Measurements from ENCODE around the gene CHD8. TPM values are rescaled to one million over a fixed set of nuclear protein-coding genes. Genes with fewer than 3 reads are reported as not detected.
A peak's percentile ranks its signal among the peaks of the same experiment; 100 is the strongest.

CHD8 gene
- total and polyA plus RNA-seq, 2 experiments from 2014 or later: 21.2 to 35.9 TPM

GRCh38 chr14:21356511-21356910 lies 99.4 kb downstream of the CHD8 start:
- Histone ChIP-seq H3K4me3 (no peak overlapping the region), H3F3A (ENCODE audit: insufficient read depth) (no peaks in the 10 kb centered on the region; the same call in 1 of the 2 replicates), H3K79me2 (ENCODE audit: insufficient read depth) (no peaks in the 10 kb centered on the region), H4K20me1 (ENCODE audit: insufficient read depth) (no peaks in the 10 kb centered on the region), H3K9ac (no peak overlapping the region; the same call in 1 of the 2 replicates), H3K4me2 (ENCODE audit: unreplicated experiment) (no peak overlapping the region), H3K4me1 (ENCODE audit: insufficient read depth) (no peaks in the 10 kb centered on the region), H3K9me2 (ENCODE audit: insufficient read depth) (no peaks in the 10 kb centered on the region), H3K9me3 (ENCODE audit: low read depth) (no peaks in the 10 kb centered on the region), H3K36me3 (ENCODE audit: low read depth) (peaks cover 86% of the 10 kb centered on the region), H3K27me3 (replicated peaks; ENCODE audit: insufficient read depth) (no peaks in the 10 kb centered on the region), H2AFZ (no peak overlapping the region), H3K27ac (no peak overlapping the region)
- WGBS, 2 experiments (ENCODE audit: low coverage in 1 of 2, low lambda C conversion rate in 2 of 2, missing lambda C conversion rate in 2 of 2): 96 to 99% methylated on average over 4 of the region's 4 CpGs
- TF ChIP-seq EZH2phosphoT487 (IDR thresholded peaks at IDR 0.05; ENCODE audit: insufficient read depth, low read depth) (no peak), EZH2 (IDR thresholded peaks at IDR 0.05; ENCODE audit: insufficient read depth, poor library complexity, severe bottlenecking) (no peak)
- in situ Hi-C loops (cut with MboI): no loop called here
- no peak for DNase-seq

GRCh38 chr14:21352587-21352986 lies 103.3 kb downstream of the CHD8 start:
- Histone ChIP-seq H3K9me3 (ENCODE audit: low read depth) (no peaks in the 10 kb centered on the region), H3K27ac (no peak overlapping the region), H3K4me3 (no peak overlapping the region), H3K27me3 (replicated peaks; ENCODE audit: insufficient read depth) (no peaks in the 10 kb centered on the region), H3K9me2 (ENCODE audit: insufficient read depth) (no peaks in the 10 kb centered on the region), H3K79me2 (ENCODE audit: insufficient read depth) (no peaks in the 10 kb centered on the region), H3F3A (ENCODE audit: insufficient read depth) (peaks cover 6% of the 10 kb centered on the region; the same call in 1 of the 2 replicates), H2AFZ (no peak overlapping the region), H4K20me1 (ENCODE audit: insufficient read depth) (no peaks in the 10 kb centered on the region), H3K4me2 (ENCODE audit: unreplicated experiment) (no peak overlapping the region), H3K9ac (no peak overlapping the region), H3K4me1 (ENCODE audit: insufficient read depth) (peaks cover 7% of the 10 kb centered on the region), H3K36me3 (ENCODE audit: low read depth) (peaks cover 63% of the 10 kb centered on the region)
- TF ChIP-seq EZH2 (IDR thresholded peaks at IDR 0.05; ENCODE audit: insufficient read depth, poor library complexity, severe bottlenecking): no peak
- 91 to 97% methylated on average over 9 of the region's 9 CpGs for WGBS, 2 experiments (ENCODE audit: low coverage in 1 of 2, low lambda C conversion rate in 2 of 2, missing lambda C conversion rate in 2 of 2)
- DNase-seq: no peak
- in situ Hi-C loops (cut with MboI): no loop called here

GRCh38 chr14:21350539-21350938 lies 105.4 kb downstream of the CHD8 start:
- H3K9ac ChIP-seq: no peak overlapping the region
- no peak for DNase-seq
- H3K4me1 ChIP-seq (ENCODE audit: insufficient read depth): peaks cover 15% of the 10 kb centered on the region
- TF ChIP-seq EZH2 (IDR thresholded peaks at IDR 0.05; ENCODE audit: insufficient read depth, poor library complexity, severe bottlenecking) (no peak), EZH2phosphoT487 (IDR thresholded peaks at IDR 0.05; ENCODE audit: insufficient read depth, low read depth) (no peak)
- H3K4me2 ChIP-seq (ENCODE audit: unreplicated experiment): no peak overlapping the region
- H3K9me2 ChIP-seq (ENCODE audit: insufficient read depth): no peaks in the 10 kb centered on the region
- no peak overlapping the region for H3K4me3 ChIP-seq
- H3K27me3 ChIP-seq (replicated peaks; ENCODE audit: insufficient read depth): no peaks in the 10 kb centered on the region
- H3K79me2 ChIP-seq (ENCODE audit: insufficient read depth): no peaks in the 10 kb centered on the region
- H3F3A ChIP-seq (ENCODE audit: insufficient read depth): peaks cover 18% of the 10 kb centered on the region
- H3K27ac ChIP-seq: no peak overlapping the region
- peaks cover 47% of the 10 kb centered on the region for H3K36me3 ChIP-seq (ENCODE audit: low read depth)
- no peaks in the 10 kb centered on the region for H3K9me3 ChIP-seq (ENCODE audit: low read depth)
- H2AFZ ChIP-seq: no peak overlapping the region
- in situ Hi-C loops (cut with MboI): no loop called here
- H4K20me1 ChIP-seq (ENCODE audit: insufficient read depth): no peaks in the 10 kb centered on the region
- 24 to 35% methylated on average over 3 of the region's 3 CpGs for WGBS, 2 experiments (ENCODE audit: low coverage in 1 of 2, low lambda C conversion rate in 2 of 2, missing lambda C conversion rate in 2 of 2)

- Histone ChIP-seq H3K4me1 (ENCODE audit: insufficient read depth) (peaks cover 15% of the 10 kb centered on the region), H3K4me2 (ENCODE audit: unreplicated experiment) (peak overlapping the region; percentile 24), H3K79me2 (ENCODE audit: insufficient read depth) (no peaks in the 10 kb centered on the region), H3K9me2 (ENCODE audit: insufficient read depth) (no peaks in the 10 kb centered on the region), H3K36me3 (ENCODE audit: low read depth) (peaks cover 17% of the 10 kb centered on the region), H2AFZ (0 out of 2 replicates have a peak overlapping the region, but pooled peaks have one; percentile 13), H3K27me3 (replicated peaks; ENCODE audit: insufficient read depth) (no peaks in the 10 kb centered on the region), H3F3A (ENCODE audit: insufficient read depth) (peaks cover 18% of the 10 kb centered on the region), H3K9ac (no peak overlapping the region), H3K4me3 (0 out of 2 replicates have a peak overlapping the region, but pooled peaks have one; percentile 13), H3K27ac (peak overlapping the region; percentile 39), H4K20me1 (ENCODE audit: insufficient read depth) (no peaks in the 10 kb centered on the region), H3K9me3 (ENCODE audit: low read depth) (no peaks in the 10 kb centered on the region)
- WGBS, 2 experiments (ENCODE audit: low coverage in 1 of 2, low lambda C conversion rate in 2 of 2, missing lambda C conversion rate in 2 of 2): 34 to 40% methylated on average over 2 of the region's 2 CpGs
- in situ Hi-C loops (cut with MboI): no loop called here
- DNase-seq: peak; percentile 36
- TF ChIP-seq EZH2 (IDR thresholded peaks at IDR 0.05; ENCODE audit: insufficient read depth, poor library complexity, severe bottlenecking) (no peak), EZH2phosphoT487 (IDR thresholded peaks at IDR 0.05; ENCODE audit: insufficient read depth, low read depth) (no peak)
These were observed 108.7 kb downstream of the CHD8 start for GRCh38 chr14:21347201-21347600.

Data from GM23248 (cell line).